ENCODE results near the gene PRKN. TPM values are rescaled to one million over a fixed set of nuclear protein-coding genes. Genes with fewer than 3 reads are reported as not detected.
A peak's percentile ranks its signal among the peaks of the same experiment; 100 is the strongest.

The PRKN gene
- total and polyA plus RNA-seq, 3 experiments from 2014 or later, result 0.22 to 1.0 (median 0.55) TPM

DNA sequence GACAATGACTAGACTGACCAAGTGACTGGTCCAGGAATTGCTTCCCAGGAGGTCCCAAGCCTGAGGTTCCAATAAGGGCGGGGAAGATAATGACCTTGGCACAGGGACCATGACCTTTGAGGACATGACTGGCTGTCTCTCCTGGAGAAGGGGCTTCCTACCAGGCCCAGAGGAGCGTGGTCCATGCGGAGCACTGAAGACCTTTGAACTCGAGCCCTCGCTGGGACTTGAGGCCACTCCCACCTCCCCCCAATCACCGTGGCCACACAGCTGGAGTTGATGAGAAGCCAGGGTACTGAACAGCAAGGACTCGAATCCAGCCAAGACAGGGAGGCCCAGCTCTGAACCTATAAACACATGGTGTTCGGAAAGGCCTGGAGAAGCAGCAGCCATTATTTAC, 677.0 kb downstream of the PRKN start:
- POLR2A ChIA-PET, result no interaction called here
- H3K4me3 Mint-ChIP-seq, result no peak overlapping the region
- no peak overlapping the region for H3K27ac Mint-ChIP-seq
- Histone ChIP-seq H3K4me3 (ENCODE audit: low read length) (no peak overlapping the region), H3K4me1 (ENCODE audit: insufficient read depth, low read length) (no peaks in the 10 kb centered on the region), H3K9me3 (ENCODE audit: low read length) (no peaks in the 10 kb centered on the region), H3K27ac (ENCODE audit: low read depth, low read length) (no peak overlapping the region), H3K27me3 (ENCODE audit: insufficient read depth, low read length, poor library complexity, severe bottlenecking) (no peaks in the 10 kb centered on the region), H3K36me3 (ENCODE audit: insufficient read depth, low read length) (no peaks in the 10 kb centered on the region)
- H3K27me3 Mint-ChIP-seq, result peaks cover 0 to 5% of the 10 kb centered on the region in 2 donors
- H3K9me3 Mint-ChIP-seq, result peaks cover 4 to 24% (median 7%) of the 10 kb centered on the region in 5 donors
- CTCF ChIA-PET, result no interaction called here
- H3K4me1 Mint-ChIP-seq, result no peaks in the 10 kb centered on the region
- peaks cover 0 to 10% (median 2%) of the 10 kb centered on the region in 3 donors for H3K36me3 Mint-ChIP-seq
- no peak for DNase-seq

DNA sequence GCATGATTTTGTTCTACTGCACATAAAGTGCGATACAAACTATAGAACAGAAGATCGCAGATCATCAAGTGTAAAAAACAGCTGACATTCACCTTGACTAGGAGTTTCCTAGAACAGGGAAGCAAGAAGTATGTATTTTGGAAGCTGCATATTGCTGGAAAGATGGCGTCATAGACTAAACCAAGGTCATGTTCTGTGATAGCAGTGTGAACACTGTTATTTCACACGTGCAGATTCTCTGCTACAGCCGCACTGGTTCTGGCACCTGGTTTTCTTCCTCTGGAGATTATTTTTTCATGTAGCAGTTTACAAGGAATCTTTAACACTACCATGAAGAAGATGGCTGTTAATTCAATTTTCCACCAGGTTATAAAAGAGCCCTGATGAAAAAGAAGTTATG, 681.2 kb downstream of the PRKN start:
- CTCF ChIA-PET, result no interaction called here

DNA sequence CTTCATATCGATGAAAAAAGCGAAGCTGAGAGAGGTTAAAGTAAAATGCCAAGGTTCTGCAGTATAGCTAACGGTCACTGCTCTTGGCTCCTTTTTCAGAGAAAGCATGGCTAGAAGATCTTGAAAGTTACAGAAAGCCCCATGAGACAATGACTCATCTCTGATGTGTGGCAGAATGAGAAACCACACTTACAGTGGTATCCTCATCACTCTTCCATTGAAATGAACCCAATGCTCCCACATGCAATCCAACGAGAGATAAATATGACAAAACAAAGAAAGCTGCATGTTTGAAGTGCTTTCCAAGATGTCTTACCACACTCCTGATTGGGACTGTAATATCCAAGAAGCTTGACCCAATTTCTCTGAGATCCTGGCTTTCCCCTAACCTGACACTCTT, 694.9 kb downstream of the PRKN start:
- H3K27ac Mint-ChIP-seq, result no peak overlapping the region
- Histone ChIP-seq H3K9me3 (ENCODE audit: low read length) (no peaks in the 10 kb centered on the region), H3K4me1 (ENCODE audit: insufficient read depth, low read length) (no peaks in the 10 kb centered on the region), H3K27me3 (ENCODE audit: insufficient read depth, low read length, poor library complexity, severe bottlenecking) (no peaks in the 10 kb centered on the region), H3K27ac (ENCODE audit: low read depth, low read length) (no peak overlapping the region), H3K4me3 (ENCODE audit: low read length) (no peak overlapping the region), H3K36me3 (ENCODE audit: insufficient read depth, low read length) (no peaks in the 10 kb centered on the region)
- peaks cover 0 to 3% (median 0%) of the 10 kb centered on the region in 3 donors for H3K36me3 Mint-ChIP-seq
- no peaks in the 10 kb centered on the region for H3K4me1 Mint-ChIP-seq
- no peak for DNase-seq
- no peak overlapping the region for H3K4me3 Mint-ChIP-seq
- H3K9me3 Mint-ChIP-seq, result peaks cover 9 to 19% (median 12%) of the 10 kb centered on the region in 5 donors
- ChIA-PET POLR2A (no interaction called here), CTCF (no interaction called here)
- no peaks in the 10 kb centered on the region for H3K27me3 Mint-ChIP-seq

More for the DNA sequence above, 681.2 kb downstream of the PRKN start:
- DNase-seq, result no peak
- H3K27ac Mint-ChIP-seq, result no peak overlapping the region
- peaks cover 0 to 5% of the 10 kb centered on the region in 2 donors for H3K27me3 Mint-ChIP-seq
- Histone ChIP-seq H3K4me1 (ENCODE audit: insufficient read depth, low read length) (no peaks in the 10 kb centered on the region), H3K36me3 (ENCODE audit: insufficient read depth, low read length) (no peaks in the 10 kb centered on the region), H3K27me3 (ENCODE audit: insufficient read depth, low read length, poor library complexity, severe bottlenecking) (no peaks in the 10 kb centered on the region), H3K9me3 (ENCODE audit: low read length) (no peaks in the 10 kb centered on the region), H3K4me3 (ENCODE audit: low read length) (no peak overlapping the region), H3K27ac (ENCODE audit: low read depth, low read length) (no peak overlapping the region)
- H3K9me3 Mint-ChIP-seq, result peaks cover 8 to 44% (median 12%) of the 10 kb centered on the region in 5 donors
- H3K36me3 Mint-ChIP-seq, result peaks cover 0 to 6% (median 0%) of the 10 kb centered on the region in 3 donors
- H3K4me3 Mint-ChIP-seq, result no peak overlapping the region
- H3K4me1 Mint-ChIP-seq, result no peaks in the 10 kb centered on the region
- POLR2A ChIA-PET, result no interaction called here

DNA sequence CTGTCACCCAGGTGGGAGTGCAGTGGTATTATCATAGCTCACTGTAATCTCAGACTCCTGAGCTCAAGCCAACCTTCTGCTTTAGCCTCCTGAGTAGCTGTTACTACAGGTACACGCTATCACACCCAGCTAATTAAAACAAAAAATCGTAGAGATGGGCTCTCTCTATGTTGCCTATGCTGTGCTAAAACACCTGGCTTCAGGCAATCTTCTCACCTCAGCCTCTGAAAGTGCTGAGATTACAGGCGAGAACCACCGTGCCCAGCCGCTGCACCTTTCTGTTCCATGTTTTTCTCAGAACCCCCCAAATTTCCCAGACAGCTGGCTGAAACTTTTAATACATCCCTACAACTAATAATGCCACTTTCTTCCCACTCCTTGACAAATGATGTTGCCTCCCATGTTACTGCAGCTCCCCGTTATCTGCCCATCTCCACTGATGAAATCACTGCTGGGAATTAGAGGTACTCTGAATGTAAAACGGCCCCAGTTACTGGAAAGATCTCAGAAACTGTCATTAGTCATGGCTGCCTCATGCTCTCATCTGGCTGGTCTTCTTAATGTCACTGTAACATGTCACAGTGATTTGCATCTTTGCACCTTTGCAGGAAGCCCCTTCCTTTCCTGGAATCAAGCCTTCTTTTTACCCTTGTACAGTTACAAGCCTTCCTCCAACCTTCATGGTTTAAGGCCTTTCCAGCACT, 697.5 kb downstream of the PRKN start:
- Histone ChIP-seq H3K27ac (ENCODE audit: low read depth, low read length) (no peak overlapping the region), H3K4me3 (ENCODE audit: low read length) (no peak overlapping the region), H3K4me1 (ENCODE audit: insufficient read depth, low read length) (no peaks in the 10 kb centered on the region), H3K36me3 (ENCODE audit: insufficient read depth, low read length) (no peaks in the 10 kb centered on the region), H3K27me3 (ENCODE audit: insufficient read depth, low read length, poor library complexity, severe bottlenecking) (no peaks in the 10 kb centered on the region), H3K9me3 (ENCODE audit: low read length) (no peaks in the 10 kb centered on the region)
- POLR2A ChIA-PET, result no interaction called here
- Mint-ChIP-seq H3K27me3 (no peaks in the 10 kb centered on the region), H3K4me1 (no peaks in the 10 kb centered on the region), H3K9me3 (peaks cover 7 to 27% (median 12%) of the 10 kb centered on the region in 5 donors), H3K4me3 (no peak overlapping the region), H3K27ac (peak overlapping the region in 1 of 8 donors; percentile 48), H3K36me3 (peaks cover 0 to 3% (median 0%) of the 10 kb centered on the region in 3 donors)
- no peak for DNase-seq
- CTCF ChIA-PET, result no interaction called here

DNA sequence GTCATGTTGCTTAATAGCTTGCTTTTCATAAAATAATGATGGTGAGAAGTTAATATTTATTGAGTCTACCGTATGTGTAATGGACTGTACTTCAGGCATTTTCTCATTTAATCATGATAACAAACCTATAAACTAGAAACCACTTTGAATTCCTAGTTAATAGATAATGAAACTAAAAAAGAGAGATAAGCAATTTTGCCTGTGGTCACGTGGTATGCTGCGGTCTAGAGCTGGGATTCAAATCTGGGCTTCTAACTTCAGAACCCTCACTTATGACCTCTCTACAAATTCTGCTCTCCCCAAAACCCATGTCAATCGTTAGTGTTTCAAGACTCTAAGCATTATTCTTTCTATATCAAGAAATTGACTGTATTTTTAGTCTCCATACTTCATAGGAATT, 700.7 kb downstream of the PRKN start:
- Mint-ChIP-seq H3K9me3 (peaks cover 9 to 41% (median 27%) of the 10 kb centered on the region in 5 donors), H3K27ac (no peak overlapping the region), H3K4me1 (no peaks in the 10 kb centered on the region), H3K4me3 (no peak overlapping the region), H3K36me3 (peaks cover 0 to 3% (median 0%) of the 10 kb centered on the region in 3 donors), H3K27me3 (peaks cover 0 to 2% of the 10 kb centered on the region in 2 donors)
- Histone ChIP-seq H3K9me3 (ENCODE audit: low read length) (no peaks in the 10 kb centered on the region), H3K27ac (ENCODE audit: low read depth, low read length) (no peak overlapping the region), H3K4me3 (ENCODE audit: low read length) (no peak overlapping the region), H3K36me3 (ENCODE audit: insufficient read depth, low read length) (no peaks in the 10 kb centered on the region), H3K4me1 (ENCODE audit: insufficient read depth, low read length) (no peaks in the 10 kb centered on the region), H3K27me3 (ENCODE audit: insufficient read depth, low read length, poor library complexity, severe bottlenecking) (no peaks in the 10 kb centered on the region)
- ChIA-PET POLR2A (no interaction called here), CTCF (no interaction called here)
- DNase-seq, result no peak

DNA sequence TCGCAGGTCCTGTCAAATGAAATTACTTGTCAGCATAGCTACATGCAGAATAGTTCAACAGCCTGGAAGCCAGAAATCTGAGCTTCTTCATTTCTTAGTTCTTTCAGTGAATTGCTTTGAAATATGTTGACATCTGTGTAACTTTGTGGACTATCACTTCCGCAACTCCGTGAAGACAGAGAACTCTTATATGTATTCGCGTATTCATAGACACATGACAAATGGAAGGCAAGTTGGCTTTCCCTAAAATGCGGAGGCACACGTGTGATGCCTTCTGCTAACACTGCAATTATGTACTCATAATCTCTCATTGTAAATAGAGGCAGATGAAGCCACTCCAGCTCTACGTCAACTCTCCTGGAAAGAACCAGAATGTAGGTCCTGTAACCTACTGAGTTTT, 701.5 kb downstream of the PRKN start:
- Histone ChIP-seq H3K27ac (ENCODE audit: low read depth, low read length) (no peak overlapping the region), H3K4me3 (ENCODE audit: low read length) (no peak overlapping the region), H3K4me1 (ENCODE audit: insufficient read depth, low read length) (no peaks in the 10 kb centered on the region), H3K9me3 (ENCODE audit: low read length) (no peaks in the 10 kb centered on the region), H3K36me3 (ENCODE audit: insufficient read depth, low read length) (no peaks in the 10 kb centered on the region), H3K27me3 (ENCODE audit: insufficient read depth, low read length, poor library complexity, severe bottlenecking) (no peaks in the 10 kb centered on the region)
- Mint-ChIP-seq H3K4me1 (no peaks in the 10 kb centered on the region), H3K36me3 (peaks cover 0 to 3% (median 0%) of the 10 kb centered on the region in 3 donors), H3K9me3 (peaks cover 9 to 39% (median 27%) of the 10 kb centered on the region in 5 donors), H3K27ac (no peak overlapping the region), H3K4me3 (no peak overlapping the region), H3K27me3 (peaks cover 0 to 2% of the 10 kb centered on the region in 2 donors)
- CTCF ChIA-PET, result no interaction called here
- no peak for DNase-seq
- POLR2A ChIA-PET, result no interaction called here

DNA sequence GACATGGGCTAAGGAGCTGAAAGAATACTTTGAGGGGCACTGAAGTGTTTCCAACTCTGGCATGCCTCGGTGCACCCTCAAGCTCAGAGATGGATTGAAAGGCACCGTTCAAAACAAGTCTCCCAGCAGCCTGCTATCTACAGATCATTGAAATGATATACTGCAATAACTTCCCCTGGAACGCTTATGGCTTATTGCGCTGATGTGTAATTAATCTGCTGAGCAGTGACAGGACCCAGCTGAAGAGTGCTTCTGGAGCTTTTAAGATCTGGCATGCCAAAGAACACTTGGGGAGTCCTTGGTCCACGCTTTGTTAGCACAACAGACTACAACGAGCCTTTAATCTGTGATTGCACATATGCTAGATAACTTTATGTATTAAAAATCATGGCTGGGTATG, 708.2 kb downstream of the PRKN start:
- no peak overlapping the region for H3K4me3 Mint-ChIP-seq
- no peaks in the 10 kb centered on the region for H3K9me3 ChIP-seq (ENCODE audit: low read length)
- H3K4me1 Mint-ChIP-seq, result no peaks in the 10 kb centered on the region
- H3K36me3 Mint-ChIP-seq, result no peaks in the 10 kb centered on the region
- POLR2A ChIA-PET, result no interaction called here
- H3K27me3 ChIP-seq (ENCODE audit: insufficient read depth, low read length, poor library complexity, severe bottlenecking), result no peaks in the 10 kb centered on the region
- no peak overlapping the region for H3K4me3 ChIP-seq (ENCODE audit: low read length)
- H3K27ac ChIP-seq (ENCODE audit: low read depth, low read length), result no peak overlapping the region
- no peaks in the 10 kb centered on the region for H3K4me1 ChIP-seq (ENCODE audit: insufficient read depth, low read length)
- DNase-seq, result no peak
- CTCF ChIA-PET, result no interaction called here
- H3K36me3 ChIP-seq (ENCODE audit: insufficient read depth, low read length), result no peaks in the 10 kb centered on the region
- H3K27me3 Mint-ChIP-seq, result peaks cover 0 to 2% of the 10 kb centered on the region in 2 donors
- H3K9me3 Mint-ChIP-seq, result peaks cover 17 to 39% (median 23%) of the 10 kb centered on the region in 5 donors
- H3K27ac Mint-ChIP-seq, result no peak overlapping the region

DNA sequence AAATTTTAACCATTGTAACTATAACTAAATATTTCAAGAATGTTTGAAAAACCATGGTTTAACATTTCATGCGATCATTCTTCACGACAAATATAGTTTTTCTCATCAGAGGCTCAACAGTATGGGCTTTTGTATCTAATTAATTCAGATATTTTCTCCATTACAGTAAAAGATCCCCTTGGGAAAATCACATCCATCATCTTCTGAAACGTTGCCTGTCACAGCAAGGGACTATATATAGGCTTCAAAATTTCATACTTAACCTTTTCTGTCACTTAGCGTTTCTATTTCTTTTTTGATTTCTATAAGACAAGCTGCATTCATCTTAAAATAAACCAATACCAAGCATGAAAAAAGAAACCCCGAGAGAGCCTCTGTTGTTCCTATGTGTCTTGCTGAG, 710.0 kb downstream of the PRKN start:
- H3K4me3 ChIP-seq (ENCODE audit: low read length), result no peak overlapping the region
- H3K27ac ChIP-seq (ENCODE audit: low read depth, low read length), result no peak overlapping the region
- POLR2A ChIA-PET, result no interaction called here
- Mint-ChIP-seq H3K4me3 (no peak overlapping the region), H3K27ac (no peak overlapping the region), H3K4me1 (no peaks in the 10 kb centered on the region), H3K36me3 (no peaks in the 10 kb centered on the region), H3K27me3 (no peaks in the 10 kb centered on the region), H3K9me3 (peaks cover 12 to 38% (median 21%) of the 10 kb centered on the region in 5 donors)
- CTCF ChIA-PET, result no interaction called here
- no peaks in the 10 kb centered on the region for H3K27me3 ChIP-seq (ENCODE audit: insufficient read depth, low read length, poor library complexity, severe bottlenecking)
- H3K36me3 ChIP-seq (ENCODE audit: insufficient read depth, low read length), result no peaks in the 10 kb centered on the region
- no peaks in the 10 kb centered on the region for H3K4me1 ChIP-seq (ENCODE audit: insufficient read depth, low read length)
- no peak for DNase-seq
- H3K9me3 ChIP-seq (ENCODE audit: low read length), result no peaks in the 10 kb centered on the region
